Endothelial cell of umbilical vein (primary cell): ENCODE measurements around the gene GPR101. TPM values are rescaled to one million over a fixed set of nuclear protein-coding genes. Genes with fewer than 3 reads are reported as not detected.

Experiments used
- BruUV-seq: library from RNA; stranded (reverse); fragments of 400-500 nt; replicated peaks from 2 replicates; lab custom pipeline; 2021; lab: Mats Ljungman, UMichigan
- CTCF ChIA-PET: fragments of 300-600, 350-600 bp; sonication (Branson Sonifier 250); formaldehyde crosslinking; loops from one replicate; lab custom pipeline; 2021; ENCODE audit warnings: antibody characterized with exemption, inconsistent platforms; lab: Charles Lee
- POLR2A ChIA-PET: fragments of 300-600, 350-600 bp; sonication (Branson Sonifier 250); formaldehyde crosslinking; loops from one replicate; lab custom pipeline; 2021; ENCODE audit warnings: antibody characterized with exemption, inconsistent platforms; lab: Charles Lee
- DNase-seq: peaks from one replicate; pipeline ENCODE4 v3.0.0-alpha.2; 2011; ENCODE audit warnings: low read depth, low spot score
- FAIRE-seq: peaks from 2 replicates; lab custom pipeline; 2011; peaks lifted over from hg19 to GRCh38; lab: Jason Lieb, UNC
- H2AFZ ChIP-seq: 2 replicates; pipeline ENCODE4 v1.6.0; 2012; ENCODE audit warnings: low read depth, low read length, control low read depth, inconsistent platforms
- H3K27ac ChIP-seq: 2 replicates; pipeline ENCODE4 v1.5.1; 2011; ENCODE audit warnings: low read depth, mild to moderate bottlenecking, control low read depth, low read length, moderate library complexity; ENCODE audit not compliant: insufficient read depth
- H3K27me3 ChIP-seq, 2 experiments: 2 replicates each; pipeline versions ENCODE4 v1.6.0 to v1.6.1; 2011; ENCODE audit warnings: low read length in 2 of 2, mixed read lengths in 1 of 2; ENCODE audit not compliant: control insufficient read depth in 2 of 2, insufficient read depth in 2 of 2
- H3K36me3 ChIP-seq, 2 experiments: 2 replicates in 1 of 2; 3 replicates in 1 of 2; pipeline ENCODE4 v1.5.1; 2011; ENCODE audit warnings: low read length in 2 of 2, mild to moderate bottlenecking in 1 of 2, moderate library complexity in 1 of 2; ENCODE audit not compliant: control insufficient read depth in 2 of 2, insufficient read depth in 2 of 2; ENCODE audit errors: extremely low read depth in 1 of 2
- H3K4me1 ChIP-seq: 3 replicates; pipeline ENCODE4 v1.5.1; 2011; ENCODE audit warnings: mild to moderate bottlenecking, low read length; ENCODE audit not compliant: control insufficient read depth, insufficient read depth; ENCODE audit errors: extremely low read depth
- H3K4me2 ChIP-seq: 2 replicates; pipeline ENCODE4 v1.6.1; 2011; ENCODE audit warnings: low read length, control low read depth, mixed read lengths; ENCODE audit not compliant: insufficient read depth
- H3K4me3 ChIP-seq, 3 experiments: fragments of 200-600 bp in 1 of 3; sonication (generic), shearing (Covaris generic) in 1 of 3; replicated peaks in 1 of 3; 2 replicates each; pipeline ENCODE4 v1.5.1; 2011 to 2016; ENCODE audit warnings: control low read depth in 3 of 3, low read length in 3 of 3, mild to moderate bottlenecking in 2 of 3, inconsistent platforms in 1 of 3, low read depth in 1 of 3, moderate library complexity in 1 of 3; ENCODE audit not compliant: insufficient read depth in 1 of 3
- H3K79me2 ChIP-seq: 2 replicates; pipeline ENCODE4 v1.6.0; 2012; ENCODE audit warnings: low read length, inconsistent platforms; ENCODE audit not compliant: control insufficient read depth, insufficient read depth
- H3K9ac ChIP-seq: replicated peaks from 2 replicates; pipeline ENCODE3; 2011; ENCODE audit warnings: low read length, control low read depth; ENCODE audit not compliant: insufficient read depth; ENCODE audit errors: extremely low read depth
- H3K9me1 ChIP-seq: replicated peaks from 3 replicates; pipeline ENCODE4 v1.6.0; 2011; ENCODE audit warnings: mild to moderate bottlenecking, low read length; ENCODE audit not compliant: control insufficient read depth, insufficient read depth; ENCODE audit errors: extremely low read depth
- H3K9me3 ChIP-seq: replicated peaks from 2 replicates; pipeline ENCODE4 v1.5.1; 2012; ENCODE audit warnings: low read length, inconsistent platforms; ENCODE audit not compliant: control insufficient read depth, insufficient read depth
- H4K20me1 ChIP-seq: replicated peaks from 2 replicates; pipeline ENCODE3; 2011; ENCODE audit warnings: mild to moderate bottlenecking, low read length; ENCODE audit not compliant: control insufficient read depth, insufficient read depth; ENCODE audit errors: extremely low read depth
- CTCF ChIP-seq, 2 donors: IDR thresholded peaks; 1 replicate in 1 of 2; 2 replicates in 1 of 2; pipeline ENCODE4 v1.5.1; 2011; ENCODE audit warnings: low read length in 2 of 2, mild to moderate bottlenecking in 2 of 2, moderate library complexity in 2 of 2, control low read depth in 1 of 2, inconsistent platforms in 1 of 2, low read depth in 1 of 2; ENCODE audit not compliant: insufficient read depth in 1 of 2; ENCODE audit errors: extremely low read depth in 1 of 2
- EZH2 ChIP-seq: IDR thresholded peaks from 2 replicates; pipeline ENCODE4 v1.6.1; 2012; ENCODE audit warnings: borderline replicate concordance, low read depth, mild to moderate bottlenecking, moderate library complexity, low read length, inconsistent platforms; ENCODE audit not compliant: severe bottlenecking
- FOS ChIP-seq: IDR thresholded peaks from 2 replicates; pipeline ENCODE4 v1.6.1; 2011; ENCODE audit warnings: mild to moderate bottlenecking, low read length, moderate library complexity, borderline replicate concordance; ENCODE audit not compliant: insufficient read depth
- GATA2 ChIP-seq: IDR thresholded peaks from 2 replicates; pipeline ENCODE4 v1.7.0; 2011; ENCODE audit warnings: low read depth, mild to moderate bottlenecking, moderate library complexity, mixed read lengths, low read length; ENCODE audit not compliant: insufficient read length, insufficient read depth
- JUN ChIP-seq: IDR thresholded peaks from 2 replicates; pipeline ENCODE4 v1.6.1; 2011; ENCODE audit warnings: borderline replicate concordance, low read depth; ENCODE audit not compliant: insufficient read length, insufficient read depth
- MAX ChIP-seq: IDR thresholded peaks from 2 replicates; pipeline ENCODE4 v1.6.1; 2011; ENCODE audit not compliant: insufficient read depth, insufficient read length
- MYC ChIP-seq: IDR thresholded peaks from one replicate; pipeline ENCODE4 v1.6.1; 2011; ENCODE audit warnings: mild to moderate bottlenecking, low read depth, low read length
- POLR2A ChIP-seq: IDR thresholded peaks from 2 replicates; pipeline ENCODE4 v1.6.1; 2012; ENCODE audit warnings: low read depth, mild to moderate bottlenecking, control low read depth, low read length
- POLR2AphosphoS5 ChIP-seq: IDR thresholded peaks from 2 replicates; pipeline ENCODE4 v1.6.1; 2012; ENCODE audit warnings: low read depth, mild to moderate bottlenecking, control low read depth, low read length, moderate library complexity; ENCODE audit not compliant: insufficient read depth
- dilution Hi-C: fragments of 300-500 bp; cut with MboI; formaldehyde crosslinking; loops from one replicate; pipeline ENCODE4 v1.15.0; 2019; ENCODE audit warnings: low sequenced_read_pairs; ENCODE audit not compliant: extremely low pct_ligation_motif_present
- intact Hi-C: fragments of 100-400 bp; cut with micrococcal nuclease; formaldehyde crosslinking; loops from one replicate; pipeline ENCODE4 v1.10.0; 2022
- polyA plus RNA-seq, 4 experiments: library from polyadenylated mRNA; depleted of rRNA in 3 of 4; stranded (reverse) in 3 of 4; unstranded in 1 of 4; fragments of >200 nt; gene quantifications; 2 replicates each; pipeline versions ENCODE4 v1.2.1 to v1.2.3, GENCODE V29; 2011 to 2012; ENCODE audit warnings: missing spikeins in 1 of 4
- total RNA-seq: library from RNA; stranded (reverse); gene quantifications from 2 replicates; pipeline ENCODE4 v1.2.3, GENCODE V29; 2021

GPR101 gene
- total and polyA plus RNA-seq, 2 donors (not counting 3 experiments of a cell fraction or from before 2014, with no cell fraction given) = not detected

DNA sequence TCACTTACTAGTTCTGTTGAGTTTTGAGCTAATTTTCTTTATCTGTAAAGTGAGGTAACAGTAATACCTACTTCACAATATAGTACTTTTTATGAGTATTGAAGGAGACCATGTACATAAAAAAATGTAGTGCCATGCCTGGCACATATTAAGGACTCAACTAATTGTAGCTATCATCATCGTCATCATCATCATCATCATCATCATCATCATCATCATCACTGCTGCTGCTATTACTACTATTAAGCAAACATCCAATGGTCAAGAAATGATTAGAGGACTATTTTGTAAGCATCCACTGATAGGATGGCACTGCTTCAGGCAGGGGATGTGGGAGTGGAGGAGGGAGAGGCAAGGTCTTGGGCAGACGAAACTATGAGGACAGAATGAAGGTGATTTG lies 47.4 kb upstream of the GPR101 start:
- H3K9me3 ChIP-seq = no peaks in the 10 kb centered on the region
- DNase-seq = no peak
- H3K79me2 ChIP-seq = no peaks in the 10 kb centered on the region
- H3K4me2 ChIP-seq = no peak overlapping the region
- TF ChIP-seq POLR2AphosphoS5 = no peak
- no peak for TF ChIP-seq JUN
- TF ChIP-seq EZH2 = no peak
- TF ChIP-seq GATA2 = no peak
- TF ChIP-seq POLR2A = no peak
- TF ChIP-seq MYC = no peak
- no peak for TF ChIP-seq FOS
- TF ChIP-seq CTCF (IDR thresholded peaks at IDR 0.05; ENCODE audit: extremely low read depth in 1 of 2, insufficient read depth in 1 of 2, low read depth in 1 of 2, low read length in 2 of 2) = no peak
- TF ChIP-seq MAX = no peak
- ChIA-PET POLR2A (no interaction called here), CTCF (no interaction called here)
- no peak overlapping the region for H3K9ac ChIP-seq
- no peak overlapping the region for H3K27ac ChIP-seq
- H3K27me3 ChIP-seq = no peaks in the 10 kb centered on the region
- FAIRE-seq = no peak
- no TSS peak for BruUV-seq
- H3K4me3 ChIP-seq = no peak overlapping the region
- dilution Hi-C loops (no loop called here), intact Hi-C loops (no loop called here)
- H3K9me1 ChIP-seq = no peaks in the 10 kb centered on the region
- no peaks in the 10 kb centered on the region for H3K36me3 ChIP-seq
- no peak overlapping the region for H2AFZ ChIP-seq
- no peaks in the 10 kb centered on the region for H4K20me1 ChIP-seq
- no peaks in the 10 kb centered on the region for H3K4me1 ChIP-seq
